Measurements from ENCODE around the gene CTRB2.
"Not testable (repeated sequence)": the region's sequence is repeated elsewhere in the genome, so short reads cannot be mapped to it uniquely, and the experiment has no call there.

Gene CTRB2

DNA sequence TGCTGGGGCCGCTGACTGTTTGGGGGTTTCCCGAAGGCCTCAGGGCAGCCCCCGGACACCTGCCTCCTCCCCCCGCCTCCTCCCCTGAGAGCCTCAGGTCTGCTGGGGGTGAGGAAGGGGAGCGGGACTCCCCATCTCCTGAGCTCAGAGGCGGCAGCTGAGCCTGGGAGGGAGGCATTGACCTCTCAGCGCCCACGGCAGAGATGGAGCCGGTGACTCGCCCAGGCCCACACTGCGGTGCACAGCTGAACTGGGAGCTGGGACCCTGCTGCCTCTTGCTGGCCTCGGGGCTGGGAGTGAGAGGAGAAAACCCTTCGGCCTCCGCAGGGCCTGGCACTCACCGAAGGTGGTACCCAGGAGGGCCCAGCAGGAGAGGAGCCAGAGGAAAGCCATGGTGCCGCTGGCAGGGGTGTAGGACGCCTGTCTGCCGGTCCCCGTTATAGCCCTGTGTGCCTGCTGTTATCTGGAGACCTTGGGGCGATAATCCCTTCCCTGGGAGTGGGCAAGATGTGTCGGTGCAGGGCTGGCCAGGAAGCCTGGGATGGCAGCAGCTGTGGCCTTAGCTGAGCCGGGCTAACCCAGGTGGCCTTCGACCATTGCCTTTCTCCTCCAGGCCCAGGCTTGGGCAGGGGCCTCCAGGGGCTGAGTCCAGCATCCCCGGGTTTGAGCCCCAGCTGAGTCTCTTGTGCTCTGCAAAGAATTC is at the start of gene CTRB2:
CTRB2 (minus strand) TSS at position 413 of the 703 bp plus-strand sequence; CDS start at position 393, 20 bp downstream.
- no peak for DNase-seq

DNA sequence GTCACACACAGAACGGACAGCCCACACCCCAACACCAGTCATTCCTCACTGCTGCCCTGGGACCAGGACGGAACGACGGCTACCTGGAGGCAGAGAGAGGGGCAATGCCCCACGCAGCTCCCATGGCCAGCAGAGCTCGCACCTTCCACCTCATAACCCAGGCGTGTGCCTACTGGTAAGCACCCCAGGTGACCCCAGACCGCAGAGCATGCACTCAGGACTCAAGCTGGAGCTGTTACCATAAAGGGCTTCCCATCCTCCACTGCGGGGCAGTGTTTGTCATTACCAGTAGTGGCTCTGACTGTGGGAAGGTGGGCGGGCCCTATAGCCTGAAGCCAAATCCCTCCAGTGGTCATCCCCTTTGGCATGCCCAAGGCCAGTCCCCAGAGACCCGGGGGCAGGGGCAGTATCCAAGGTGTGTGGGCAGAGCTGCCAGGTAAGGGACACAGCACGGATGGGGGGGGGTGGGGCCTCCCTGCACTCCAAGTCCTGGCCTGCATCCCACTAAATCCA is 49.2 kb upstream of the CTRB2 start:
- DNase-seq, result no peak

DNA sequence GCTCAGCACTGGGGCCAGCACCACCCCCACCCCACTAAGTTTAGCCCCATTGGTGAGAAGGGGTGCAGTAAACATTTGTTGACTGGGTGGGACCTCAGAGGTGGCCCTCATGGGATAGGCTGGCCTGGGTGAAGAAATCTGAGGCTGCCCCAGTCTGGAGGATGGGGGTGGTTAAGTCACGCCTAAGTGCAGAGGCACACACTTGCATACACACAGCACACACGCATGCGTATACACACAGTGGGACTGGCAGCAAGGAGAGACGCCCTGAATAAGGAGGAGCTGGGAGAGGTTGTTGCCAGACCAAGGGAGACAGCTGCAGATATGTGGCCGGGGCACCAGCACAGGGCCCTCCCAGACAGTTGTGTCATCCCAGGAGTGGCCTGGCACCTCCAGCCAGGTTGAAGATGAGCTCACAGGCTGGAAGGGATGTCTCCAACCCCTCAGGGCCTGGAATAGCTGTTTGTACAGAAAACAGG is 47.4 kb upstream of the CTRB2 start:
- DNase-seq, result no peak

GRCh38 chr16:75252946-75253911 is 46.3 kb upstream of the CTRB2 start:
- no peak for DNase-seq

- DNase-seq, result no peak
These were observed 45.3 kb upstream of the CTRB2 start for GRCh38 chr16:75252049-75252864.

DNA sequence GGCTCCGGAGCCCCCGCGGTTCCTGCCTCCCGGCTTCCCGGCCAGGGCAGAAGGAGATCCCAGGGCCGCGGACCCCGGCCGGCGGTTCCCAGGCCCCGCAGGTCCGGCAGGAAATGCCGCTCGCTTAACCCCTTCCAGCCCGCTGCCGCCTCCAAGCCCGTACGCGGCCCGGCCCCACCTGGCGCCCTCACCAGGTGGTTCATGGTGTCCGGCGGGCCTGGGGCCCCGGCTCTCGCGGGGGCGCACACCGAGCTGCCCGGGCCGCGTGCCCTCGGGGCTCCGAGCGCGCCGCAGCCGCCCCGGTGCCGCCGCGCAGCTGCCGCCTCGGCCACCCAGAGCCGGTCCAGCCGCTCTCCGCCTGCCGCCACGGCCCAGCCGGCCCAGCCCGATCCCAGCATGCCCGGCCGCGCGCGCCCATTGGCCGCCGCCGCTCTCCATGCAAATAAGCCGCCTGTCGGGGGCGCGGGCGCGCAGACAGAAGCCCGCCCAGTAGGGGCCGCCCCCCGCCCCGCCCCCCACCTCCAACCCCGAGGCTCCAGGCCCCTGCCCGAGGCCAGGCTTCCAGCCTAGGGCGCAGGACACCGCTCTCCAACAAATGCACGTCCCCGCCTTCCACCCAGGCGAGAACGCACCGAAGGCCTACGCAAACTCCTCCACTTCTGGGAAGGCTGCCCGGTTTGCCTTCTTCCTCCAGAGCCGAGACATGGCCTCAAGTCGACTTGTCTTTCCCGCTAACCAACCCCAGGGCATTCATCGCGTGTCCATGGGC is 44.5 kb upstream of the CTRB2 start, which contains the start of gene BCAR1:
BCAR1 (minus strand) TSS at position 345 of the 769 bp plus-strand sequence; CDS start at position 203, 142 bp downstream.
- DNase-seq, result peak in 1 of 2 experiments; percentile 32

DNA sequence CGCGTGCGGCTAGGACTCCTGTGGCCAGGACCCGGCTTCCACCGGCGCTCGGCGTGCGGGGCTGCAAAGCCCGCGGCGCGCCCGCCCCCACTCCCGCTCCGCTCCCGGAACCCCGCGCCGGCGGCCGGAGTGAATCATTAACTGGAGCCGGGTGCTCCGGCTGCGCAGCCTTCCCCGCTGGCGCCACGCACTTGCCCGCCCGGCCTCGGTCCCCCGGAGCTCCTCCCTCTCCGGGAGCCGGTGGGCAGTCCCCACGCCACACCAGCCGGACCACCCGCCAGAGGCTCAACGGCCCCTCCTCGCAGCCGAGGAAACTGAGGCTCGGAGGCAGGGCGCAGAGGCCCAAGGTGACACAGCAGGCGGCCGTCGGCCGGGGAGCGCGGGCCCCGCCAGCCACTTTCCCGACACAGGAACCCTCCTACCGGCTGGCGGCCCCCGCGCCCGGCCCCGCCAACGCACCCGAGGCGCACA is 43.9 kb upstream of the CTRB2 start:
- DNase-seq, result no peak

- no peak for DNase-seq
These were observed 43.3 kb upstream of the CTRB2 start for GRCh38 chr16:75250089-75250808.

DNA sequence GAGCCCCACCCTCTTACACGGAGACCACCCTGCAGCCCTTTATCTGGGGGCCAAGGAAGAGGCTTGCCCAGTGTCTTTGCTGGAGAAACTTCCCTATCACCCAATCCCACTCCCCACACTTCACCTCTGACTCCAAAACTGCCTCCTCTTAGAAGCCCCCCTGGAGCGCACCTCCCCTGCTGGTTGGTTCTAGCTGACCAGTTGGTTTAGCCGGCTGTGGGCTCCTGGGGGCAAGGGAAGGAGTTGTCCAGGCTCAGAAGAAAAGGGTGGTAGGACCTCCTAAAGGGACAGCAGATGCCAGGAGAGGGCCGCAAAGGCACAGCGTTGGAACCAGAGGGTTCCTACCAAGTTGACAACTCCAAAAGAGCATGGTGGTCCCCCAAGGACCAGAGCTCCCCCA is 42.5 kb upstream of the CTRB2 start:
- DNase-seq, result no peak

DNA sequence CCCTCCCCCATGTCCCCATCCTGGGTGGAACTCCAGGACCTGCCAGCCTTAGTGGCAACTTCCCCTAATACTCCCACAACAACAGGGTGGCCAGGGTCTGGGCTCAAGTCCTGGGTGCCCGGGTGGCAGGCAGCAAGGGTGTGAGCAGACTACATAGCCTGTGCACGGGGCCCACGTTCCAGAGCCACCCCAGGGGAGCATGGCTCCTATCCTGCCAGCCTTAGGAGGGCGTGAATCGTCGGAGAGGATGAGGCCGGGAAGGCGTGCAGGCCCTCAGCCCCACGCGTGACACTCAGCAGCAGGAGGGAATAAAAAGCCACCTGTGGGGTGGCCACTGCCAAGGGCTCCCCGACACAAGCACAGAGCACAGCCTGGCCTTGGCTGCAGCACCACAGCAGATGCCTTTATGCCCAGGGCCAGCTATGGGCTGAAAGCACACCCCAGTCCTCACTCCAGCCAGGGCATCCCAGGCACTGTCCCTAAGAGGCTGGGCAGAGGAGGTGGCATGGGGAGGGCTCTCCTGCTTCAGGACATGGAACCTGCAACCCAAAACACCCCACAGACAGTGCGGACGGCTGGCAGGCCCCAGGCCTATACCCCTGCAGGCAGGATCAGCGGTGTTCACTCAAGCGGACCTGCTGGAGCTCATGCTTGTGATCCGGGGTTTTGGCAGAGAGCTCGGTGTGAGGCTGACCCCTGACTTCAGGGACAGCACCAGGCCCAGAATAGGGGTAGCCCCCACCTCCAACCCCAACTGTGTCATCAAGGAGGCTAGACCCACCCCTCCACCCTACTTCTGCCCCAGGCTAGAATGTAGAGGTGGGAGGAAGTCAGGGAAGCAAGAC is 41.8 kb upstream of the CTRB2 start:
- DNase-seq, result peak in 1 of 2 experiments; percentile 49

DNA sequence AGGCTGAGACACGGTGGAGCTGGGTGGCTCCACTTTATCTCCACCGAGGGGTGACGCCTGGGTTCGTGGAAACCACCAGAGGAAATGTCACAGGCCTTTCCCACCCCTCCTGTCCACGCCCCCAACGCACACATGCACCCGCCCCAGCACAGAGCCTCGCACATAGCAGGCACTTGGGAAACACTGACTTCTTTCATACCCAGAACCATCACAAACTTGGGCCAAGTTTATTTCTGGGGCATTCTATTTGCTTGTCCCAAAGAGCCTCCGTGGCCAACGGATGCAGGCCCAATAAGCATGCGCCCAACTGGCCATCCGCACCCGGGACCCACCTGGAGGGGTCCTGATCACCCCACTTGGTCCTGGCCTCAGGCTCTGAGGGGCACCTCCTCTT is 41.2 kb upstream of the CTRB2 start:
- DNase-seq, result no peak

DNA sequence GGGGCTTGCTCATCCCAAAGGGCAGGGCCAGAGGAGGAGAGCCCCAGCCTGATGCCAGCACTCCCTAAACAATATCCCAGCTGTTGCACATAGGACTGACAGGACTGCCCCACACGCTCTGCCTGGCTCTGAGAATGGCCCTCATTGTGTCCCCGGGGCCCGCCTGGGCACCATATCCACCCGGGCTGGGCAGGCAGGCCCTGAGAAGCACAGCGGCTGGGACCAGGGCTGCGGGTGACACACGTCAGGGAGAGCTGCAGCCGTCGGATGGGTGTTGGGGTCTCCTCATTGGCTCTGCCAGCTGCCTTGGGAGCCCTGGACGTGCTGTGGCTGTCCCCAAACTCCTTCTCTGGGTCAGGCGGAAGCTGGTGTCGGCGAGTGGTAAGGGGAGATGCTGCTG is 40.3 kb upstream of the CTRB2 start:
- no peak for DNase-seq

GRCh38 chr16:75246504-75247205 is 39.7 kb upstream of the CTRB2 start:
- no peak for DNase-seq

- DNase-seq, result peak; percentile 71 to 80
These were observed 38.1 kb upstream of the CTRB2 start for GRCh38 chr16:75244844-75245758.

DNA sequence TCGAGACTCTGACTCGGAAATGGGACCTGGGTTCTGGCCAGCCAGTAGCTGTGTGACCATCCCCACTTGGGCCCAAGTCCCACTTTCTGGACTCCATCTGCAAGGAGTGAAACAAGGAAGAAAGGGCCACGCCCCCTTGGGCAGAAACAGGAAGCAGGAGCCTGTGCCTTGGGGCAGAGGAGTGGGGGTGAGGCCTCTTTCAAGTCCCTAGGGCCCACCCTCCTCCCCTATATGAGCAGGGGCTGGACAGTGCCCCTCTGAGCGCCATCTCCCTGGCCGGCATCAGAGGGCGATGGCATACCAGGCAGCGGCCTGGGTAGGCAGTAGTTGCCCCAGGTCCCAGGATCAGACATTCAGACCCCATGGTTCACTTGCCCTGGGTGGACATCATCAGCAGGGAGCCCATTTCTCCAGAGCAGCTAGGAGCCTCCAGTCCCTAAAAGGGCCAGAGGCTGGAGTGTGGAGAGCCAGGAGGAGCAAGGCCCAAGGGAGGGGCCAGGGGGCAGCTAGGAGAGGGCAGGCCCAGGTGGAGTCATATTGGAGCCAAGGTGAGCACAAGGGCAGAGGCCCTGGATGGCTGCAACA is 37.4 kb upstream of the CTRB2 start:
- no peak for DNase-seq

GRCh38 chr16:75243667-75244224 is 36.8 kb upstream of the CTRB2 start:
- DNase-seq, result no peak

DNA sequence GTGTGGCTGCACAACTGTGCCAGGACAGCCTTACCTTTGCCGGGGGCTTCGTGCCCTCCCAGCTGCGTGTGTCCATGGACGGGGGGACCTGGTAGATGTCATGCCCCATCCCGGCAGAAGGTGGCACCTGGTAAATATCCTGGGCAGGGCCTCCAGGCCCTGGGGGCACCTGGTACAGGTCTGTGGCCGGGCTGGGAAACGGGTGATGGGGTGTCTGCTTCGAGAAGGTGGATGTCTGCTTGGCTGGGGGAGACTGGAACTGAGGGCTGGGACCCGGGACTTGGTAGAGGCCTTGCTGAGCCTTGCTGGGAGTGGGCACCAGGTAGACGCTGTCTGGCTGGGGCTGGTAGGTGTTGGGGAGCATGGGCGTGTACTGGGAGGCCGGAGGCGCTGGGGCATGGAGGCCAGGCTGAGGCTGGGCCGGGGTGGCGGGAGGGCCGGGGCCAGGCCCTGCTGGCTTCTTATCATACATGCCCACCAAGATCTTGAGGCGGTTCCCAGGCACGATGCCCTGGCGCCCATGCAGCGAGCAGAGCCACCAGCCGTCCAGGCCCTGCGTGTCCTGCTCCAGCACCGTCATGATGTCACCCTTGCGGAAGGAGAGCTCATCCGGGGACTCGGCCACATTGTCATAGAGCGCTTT is 35.6 kb upstream of the CTRB2 start:
- not testable (repeated sequence) for DNase-seq

Data from cerebellar nuclear complex (tissue), 1 donor.